Measurements from ENCODE around the gene ITPR1. TPM values are rescaled to one million over a fixed set of nuclear protein-coding genes. Genes with fewer than 3 reads are reported as not detected.

ITPR1 gene
- total and polyA plus RNA-seq, 4 donors = 3.7 to 39.4 (median 8.2) TPM

GRCh38 chr3:4601892-4602291, 108.7 kb downstream of the ITPR1 start:
- no peak overlapping the region for H3K27ac ChIP-seq (ENCODE audit: low read depth in 1 of 2, low read length in 2 of 2)
- no peak overlapping the region for H3K9ac ChIP-seq (ENCODE audit: low read depth in 1 of 2, low read length in 2 of 2)
- H3K4me1 ChIP-seq (ENCODE audit: control insufficient read depth in 4 of 4, insufficient read depth in 4 of 4, low read length in 3 of 4) = peaks cover 0 to 13% (median 10%) of the 10 kb centered on the region in 4 donors
- TF ChIP-seq YY1 (IDR thresholded peaks at IDR 0.05) (no peak), REST (IDR thresholded peaks at IDR 0.05) (no peak), FOXA1 (IDR thresholded peaks at IDR 0.05) (no peak), TAF1 (conservative IDR thresholded peaks at IDR 0.05) (no peak), EGR1 (IDR thresholded peaks at IDR 0.05; ENCODE audit: low read depth in 2 of 2) (no peak)
- no peaks in the 10 kb centered on the region for H3K27me3 ChIP-seq (ENCODE audit: control insufficient read depth in 4 of 4, insufficient read depth in 4 of 4, low read length in 3 of 4)
- WGBS = 79% methylated on average over 3 of the region's 3 CpGs
- H3K4me3 ChIP-seq (ENCODE audit: low read depth in 1 of 3, low read length in 3 of 3) = no peak overlapping the region
- H3K36me3 ChIP-seq (ENCODE audit: control insufficient read depth in 4 of 4, insufficient read depth in 3 of 4, low read depth in 1 of 4, low read length in 3 of 4) = no peaks in the 10 kb centered on the region
- H3K9me3 ChIP-seq (ENCODE audit: control insufficient read depth in 4 of 4, low read length in 3 of 4) = no peaks in the 10 kb centered on the region
- DNase-seq (ENCODE audit: low spot score) = no peak

GRCh38 chr3:4604693-4605092, 111.5 kb downstream of the ITPR1 start:
- no peak for DNase-seq (ENCODE audit: low spot score)
- no peaks in the 10 kb centered on the region for H3K9me3 ChIP-seq (ENCODE audit: control insufficient read depth in 4 of 4, low read length in 3 of 4)
- no peak overlapping the region for H3K9ac ChIP-seq (ENCODE audit: low read depth in 1 of 2, low read length in 2 of 2)
- no peak overlapping the region for H3K27ac ChIP-seq (ENCODE audit: low read depth in 1 of 2, low read length in 2 of 2)
- WGBS = 96% methylated on average over 5 of the region's 5 CpGs
- no peaks in the 10 kb centered on the region for H3K4me1 ChIP-seq (ENCODE audit: control insufficient read depth in 4 of 4, insufficient read depth in 4 of 4, low read length in 3 of 4)
- H3K27me3 ChIP-seq (ENCODE audit: control insufficient read depth in 4 of 4, insufficient read depth in 4 of 4, low read length in 3 of 4) = no peaks in the 10 kb centered on the region
- H3K36me3 ChIP-seq (ENCODE audit: control insufficient read depth in 4 of 4, insufficient read depth in 3 of 4, low read depth in 1 of 4, low read length in 3 of 4) = no peaks in the 10 kb centered on the region
- H3K4me3 ChIP-seq (ENCODE audit: low read depth in 1 of 3, low read length in 3 of 3) = no peak overlapping the region
- TF ChIP-seq RAD21 (IDR thresholded peaks at IDR 0.05) (no peak), RXRA (IDR thresholded peaks at IDR 0.05) (no peak), ATF3 (IDR thresholded peaks at IDR 0.05) (no peak), MAX (IDR thresholded peaks at IDR 0.05) (no peak), ZBTB33 (IDR thresholded peaks at IDR 0.05) (no peak), NR2F2 (IDR thresholded peaks at IDR 0.05) (no peak), TAF1 (conservative IDR thresholded peaks at IDR 0.05) (no peak), HNF4A (conservative IDR thresholded peaks at IDR 0.05) (no peak), FOXA2 (IDR thresholded peaks at IDR 0.05) (no peak), EGR1 (IDR thresholded peaks at IDR 0.05; ENCODE audit: low read depth in 2 of 2) (no peak), FOXA1 (IDR thresholded peaks at IDR 0.05) (no peak), YY1 (IDR thresholded peaks at IDR 0.05) (no peak), JUND (IDR thresholded peaks at IDR 0.05) (no peak)
